ENCODE results near the gene PLA2G2D.
A peak's percentile ranks its signal among the peaks of the same experiment; 100 is the strongest.

PLA2G2D gene

GRCh38 chr1:20160034-20160433 lies 40.7 kb upstream of the PLA2G2D start:
- TF ChIP-seq, protein P1, sequence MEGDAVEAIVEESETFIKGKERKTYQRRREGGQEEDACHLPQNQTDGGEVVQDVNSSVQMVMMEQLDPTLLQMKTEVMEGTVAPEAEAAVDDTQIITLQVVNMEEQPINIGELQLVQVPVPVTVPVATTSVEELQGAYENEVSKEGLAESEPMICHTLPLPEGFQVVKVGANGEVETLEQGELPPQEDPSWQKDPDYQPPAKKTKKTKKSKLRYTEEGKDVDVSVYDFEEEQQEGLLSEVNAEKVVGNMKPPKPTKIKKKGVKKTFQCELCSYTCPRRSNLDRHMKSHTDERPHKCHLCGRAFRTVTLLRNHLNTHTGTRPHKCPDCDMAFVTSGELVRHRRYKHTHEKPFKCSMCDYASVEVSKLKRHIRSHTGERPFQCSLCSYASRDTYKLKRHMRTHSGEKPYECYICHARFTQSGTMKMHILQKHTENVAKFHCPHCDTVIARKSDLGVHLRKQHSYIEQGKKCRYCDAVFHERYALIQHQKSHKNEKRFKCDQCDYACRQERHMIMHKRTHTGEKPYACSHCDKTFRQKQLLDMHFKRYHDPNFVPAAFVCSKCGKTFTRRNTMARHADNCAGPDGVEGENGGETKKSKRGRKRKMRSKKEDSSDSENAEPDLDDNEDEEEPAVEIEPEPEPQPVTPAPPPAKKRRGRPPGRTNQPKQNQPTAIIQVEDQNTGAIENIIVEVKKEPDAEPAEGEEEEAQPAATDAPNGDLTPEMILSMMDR (IDR thresholded peaks at IDR 0.05; ENCODE audit: control insufficient read depth, extremely low read depth, insufficient read depth), result no peak
- no peak for DNase-seq (ENCODE audit: low read depth)
- no peak overlapping the region for H3K4me3 ChIP-seq (ENCODE audit: low read depth, low read length)

DNA sequence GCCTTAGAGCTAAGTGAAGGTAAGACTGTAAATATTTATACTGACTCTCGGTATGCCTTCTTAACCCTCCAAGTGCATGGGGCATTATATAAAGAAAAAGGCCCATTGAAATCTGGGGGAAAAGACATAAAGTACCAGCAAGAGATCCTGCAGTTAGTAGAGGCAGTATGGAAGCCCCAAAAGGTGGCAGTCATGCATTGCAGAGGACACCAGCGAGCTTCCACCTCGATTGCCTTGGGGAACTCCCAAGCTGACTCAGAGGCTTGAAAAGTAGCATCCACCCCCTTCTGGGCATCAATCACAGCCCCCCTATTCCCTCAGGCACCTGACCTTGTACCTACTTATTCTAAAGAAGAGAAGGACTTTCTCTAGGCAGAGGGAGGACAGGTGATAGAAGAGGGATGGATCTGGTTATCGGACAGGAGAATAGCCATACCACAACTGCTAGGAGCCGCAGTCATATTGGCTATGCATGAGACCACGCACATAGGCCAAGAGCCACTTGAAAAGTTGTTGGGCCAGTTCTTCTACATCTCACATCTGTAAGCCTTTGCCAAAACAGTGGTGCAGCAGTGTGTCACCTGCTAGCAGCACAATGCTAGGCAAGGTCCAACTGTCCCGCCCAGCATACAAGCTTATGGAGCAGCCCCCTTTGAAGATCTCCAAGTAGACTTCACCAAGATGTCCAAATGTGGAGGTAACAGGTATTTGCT lies 39.2 kb upstream of the PLA2G2D start:
- DNase-seq (ENCODE audit: low read depth), result no peak
- TF ChIP-seq, protein P1 (IDR thresholded peaks at IDR 0.05; ENCODE audit: control insufficient read depth, extremely low read depth, insufficient read depth), result no peak
- no peak overlapping the region for H3K4me3 ChIP-seq (ENCODE audit: low read depth, low read length)

GRCh38 chr1:20154301-20154831 lies 35.0 kb upstream of the PLA2G2D start:
- TF ChIP-seq, protein P1 (IDR thresholded peaks at IDR 0.05; ENCODE audit: control insufficient read depth, extremely low read depth, insufficient read depth), result no peak
- no peak for DNase-seq (ENCODE audit: low read depth)
- no peak overlapping the region for H3K4me3 ChIP-seq (ENCODE audit: low read depth, low read length)

DNA sequence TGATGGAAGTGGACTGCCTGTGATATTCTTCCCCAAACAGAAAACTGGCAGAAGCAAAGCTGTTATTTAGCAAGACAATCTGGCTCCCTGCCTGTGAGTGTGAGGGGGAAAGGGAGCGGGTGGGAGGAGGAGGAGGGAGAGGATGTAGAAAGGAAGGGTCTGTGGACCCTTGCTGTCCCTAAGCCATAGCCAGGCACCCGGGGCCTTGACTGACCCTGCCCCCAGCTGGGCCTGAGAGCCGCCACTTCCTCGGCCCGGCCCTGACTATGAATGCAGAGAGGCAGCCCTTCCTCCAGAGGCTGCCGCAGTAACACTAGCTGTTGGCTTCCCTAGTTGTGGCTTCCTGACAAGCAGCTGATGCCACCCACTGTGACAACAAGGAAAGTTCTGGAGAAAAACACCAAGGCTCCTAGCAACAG lies 33.7 kb upstream of the PLA2G2D start:
- no peak for DNase-seq (ENCODE audit: low read depth)
- TF ChIP-seq, protein P1 (IDR thresholded peaks at IDR 0.05; ENCODE audit: control insufficient read depth, extremely low read depth, insufficient read depth), result no peak
- H3K4me3 ChIP-seq (ENCODE audit: low read depth, low read length), result no peak overlapping the region

GRCh38 chr1:20152599-20152930 lies 33.2 kb upstream of the PLA2G2D start:
- no peak for DNase-seq (ENCODE audit: low read depth)
- H3K4me3 ChIP-seq (ENCODE audit: low read depth, low read length), result no peak overlapping the region
- TF ChIP-seq, protein P1 (IDR thresholded peaks at IDR 0.05; ENCODE audit: control insufficient read depth, extremely low read depth, insufficient read depth), result no peak

DNA sequence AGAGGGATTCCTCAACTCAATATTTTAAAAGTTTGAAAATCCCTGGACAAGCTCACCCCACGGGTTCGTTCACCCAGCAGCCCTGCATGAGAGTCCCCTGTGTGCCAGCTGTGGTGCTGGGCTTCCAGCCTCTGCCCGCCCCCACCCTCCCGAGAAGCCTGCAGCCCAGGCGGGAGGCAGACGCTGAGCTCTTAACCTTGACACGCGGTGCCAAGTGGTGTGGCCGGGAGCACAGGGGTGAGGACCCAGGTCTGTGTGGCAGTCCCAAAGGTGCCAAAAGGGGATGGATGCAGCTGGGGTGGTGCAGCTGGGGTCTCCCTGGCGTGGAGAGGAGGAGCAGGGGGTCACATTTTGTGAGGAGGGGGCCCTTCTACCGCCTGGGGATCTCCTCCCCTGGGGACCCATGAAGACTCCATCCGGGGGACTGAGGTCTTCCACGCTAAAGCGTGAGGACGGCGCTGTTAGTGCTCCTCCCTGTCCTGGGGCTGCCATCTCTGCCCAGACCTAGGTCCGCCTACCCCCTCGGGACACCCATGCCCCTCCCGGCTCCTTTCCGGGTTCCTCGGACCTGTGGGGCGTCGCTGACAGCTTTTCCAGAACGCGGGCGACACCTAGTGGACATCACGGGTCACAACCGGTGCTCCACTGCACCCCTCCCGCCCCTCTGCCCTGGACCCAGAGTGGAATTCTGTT lies 32.7 kb upstream of the PLA2G2D start:
- DNase-seq (ENCODE audit: low read depth), result no peak
- no peak overlapping the region for H3K4me3 ChIP-seq (ENCODE audit: low read depth, low read length)
- TF ChIP-seq, protein P1 (IDR thresholded peaks at IDR 0.05; ENCODE audit: control insufficient read depth, extremely low read depth, insufficient read depth), result peak; percentile 70
